Measurements from ENCODE around the gene TOR1B. TPM values are rescaled to one million over a fixed set of nuclear protein-coding genes. Genes with fewer than 3 reads are reported as not detected.
"Not testable (repeated sequence)": the region's sequence is repeated elsewhere in the genome, so short reads cannot be mapped to it uniquely, and the experiment has no call there.

The TOR1B gene
- total RNA-seq, 2 donors from 2014 or later, result 17.2 to 29.7 TPM

DNA sequence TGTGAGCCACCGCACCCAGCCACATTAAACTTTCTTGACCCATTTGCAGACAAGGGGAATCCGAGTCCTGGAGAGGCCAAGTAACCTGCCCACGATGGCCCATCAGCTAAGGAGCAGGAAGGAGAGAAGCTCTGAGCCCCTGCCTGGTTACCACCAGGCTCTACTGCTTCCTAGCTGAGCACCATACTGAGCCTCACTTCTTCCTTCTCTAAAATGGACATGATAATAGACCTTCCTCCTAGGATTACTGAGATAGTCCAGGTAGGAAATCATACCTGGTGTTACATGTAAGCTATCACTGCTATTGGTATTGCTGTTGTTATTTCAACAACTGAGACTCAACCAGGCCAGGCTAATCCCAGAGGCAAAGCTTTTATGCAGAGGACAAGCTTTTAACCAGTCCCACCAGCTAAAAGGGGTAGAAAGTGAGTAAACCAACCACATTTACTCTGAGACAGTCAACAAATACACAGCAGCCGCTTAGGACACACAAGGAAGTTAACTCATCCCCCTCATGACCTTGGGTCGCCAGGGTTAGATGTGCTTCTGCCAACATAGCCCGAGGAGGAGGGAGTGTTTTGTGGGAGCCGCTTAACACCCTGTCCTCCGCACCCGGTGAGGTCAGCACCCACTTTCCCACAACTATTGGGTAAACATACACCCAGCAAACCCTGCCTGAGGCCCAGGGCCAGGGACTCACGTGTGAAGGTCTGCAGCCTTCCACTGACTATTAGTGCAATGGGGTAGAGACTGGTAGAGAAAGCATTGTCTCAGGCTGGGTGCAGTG, 29.5 kb upstream of the TOR1B start:
- H3K27ac Mint-ChIP-seq, result no peak overlapping the region
- no peaks in the 10 kb centered on the region for H3K36me3 Mint-ChIP-seq
- ATAC-seq (no peak), DNase-seq (ENCODE audit: low spot score in 2 of 2) (no peak)
- H3K9me3 Mint-ChIP-seq, result no peaks in the 10 kb centered on the region

DNA sequence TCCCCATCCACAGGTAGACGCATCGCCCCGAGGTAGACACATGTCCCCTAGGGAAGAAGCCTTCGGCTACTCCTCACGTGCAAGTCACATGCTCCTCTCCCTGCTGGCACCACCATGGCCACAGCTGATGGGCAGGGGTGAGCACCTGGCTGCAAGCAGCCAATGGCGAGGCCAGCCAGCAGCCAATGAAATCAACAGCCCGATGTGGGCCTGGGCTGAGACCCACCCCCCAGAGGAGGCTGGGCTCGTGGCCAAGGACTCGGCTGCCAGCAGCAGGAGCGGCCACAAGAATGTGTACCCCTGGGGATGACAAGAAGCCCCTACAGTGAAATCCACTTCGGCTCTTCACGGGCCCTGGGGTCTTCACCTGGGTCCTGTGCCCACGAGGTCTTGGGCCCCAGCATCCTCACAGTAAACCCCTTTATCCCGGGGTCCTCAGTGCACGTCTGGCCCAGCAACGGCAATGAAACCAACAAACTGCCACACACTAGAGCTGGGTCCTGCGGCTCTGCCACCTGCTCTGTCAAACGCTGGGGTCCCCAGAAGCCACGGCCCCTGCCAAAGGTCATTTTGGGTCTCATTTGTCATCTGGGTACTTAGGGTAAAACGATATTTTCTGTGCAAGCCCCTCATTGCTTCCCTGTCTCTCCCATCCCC, 28.1 kb upstream of the TOR1B start:
- no peak overlapping the region for H3K27ac Mint-ChIP-seq
- H3K36me3 Mint-ChIP-seq, result no peaks in the 10 kb centered on the region
- no peak for ATAC-seq
- DNase-seq (ENCODE audit: low spot score in 2 of 2), result no peak
- H3K9me3 Mint-ChIP-seq, result no peaks in the 10 kb centered on the region

DNA sequence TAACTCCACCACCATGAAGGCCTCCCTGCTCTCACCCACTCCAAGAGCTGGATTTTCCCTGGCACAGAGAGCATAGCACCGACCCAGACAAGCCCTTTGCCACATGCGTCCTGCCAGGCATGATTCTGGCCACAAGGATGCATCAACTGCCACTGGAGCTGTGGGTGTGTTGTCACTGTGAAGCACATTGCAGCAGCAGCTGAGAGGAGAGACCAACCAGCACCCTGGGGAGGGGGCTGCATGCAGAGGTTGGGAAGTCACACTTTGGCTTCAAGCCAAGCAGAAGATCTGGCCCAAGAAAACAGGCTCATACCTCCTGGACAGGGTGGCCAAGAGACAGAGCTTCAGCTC, 27.6 kb upstream of the TOR1B start:
- no peaks in the 10 kb centered on the region for H3K36me3 Mint-ChIP-seq
- no peak overlapping the region for H3K27ac Mint-ChIP-seq
- ATAC-seq, result no peak
- H3K9me3 Mint-ChIP-seq, result no peaks in the 10 kb centered on the region
- DNase-seq (ENCODE audit: low spot score in 2 of 2), result no peak

DNA sequence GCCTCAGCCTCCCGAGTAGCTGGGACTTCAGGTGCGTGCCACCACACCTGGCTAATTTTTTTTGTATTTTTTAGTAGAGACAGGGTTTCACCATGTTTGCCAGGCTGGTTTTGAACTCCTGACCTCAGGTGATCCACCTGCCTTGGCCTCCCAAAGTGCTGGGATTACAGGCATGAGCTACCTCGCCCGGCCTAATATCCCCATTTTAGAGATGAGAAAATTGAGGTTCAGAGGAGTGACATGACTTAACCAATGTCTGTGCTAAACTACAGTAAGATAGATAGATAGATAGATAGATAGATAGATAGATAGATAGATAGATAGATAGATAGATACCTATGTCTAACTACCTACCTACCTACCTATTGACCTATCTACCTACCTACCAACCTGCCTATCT, 26.9 kb upstream of the TOR1B start:
- not testable (repeated sequence) for DNase-seq (ENCODE audit: low spot score in 2 of 2); H3K9me3 Mint-ChIP-seq; ATAC-seq; H3K36me3 Mint-ChIP-seq; H3K27ac Mint-ChIP-seq

DNA sequence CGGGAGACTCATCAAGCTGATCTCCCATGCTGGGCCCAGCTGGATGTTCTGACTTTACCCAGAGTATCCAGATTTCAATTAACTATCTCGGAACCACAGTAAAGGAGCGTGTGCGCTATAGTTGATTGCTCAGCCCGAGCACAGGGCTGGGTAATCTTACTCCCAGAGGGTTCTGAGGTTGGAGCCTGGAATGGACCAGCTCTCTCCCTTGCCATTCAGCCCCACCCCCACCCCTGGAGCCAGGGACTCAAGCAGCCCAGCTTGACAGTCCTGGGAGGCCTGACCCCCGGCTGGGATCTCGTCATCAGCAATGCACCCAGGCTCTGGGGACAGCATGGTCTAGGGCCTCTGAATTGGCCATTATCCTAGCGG, 26.4 kb upstream of the TOR1B start:
- Mint-ChIP-seq H3K9me3 (no peaks in the 10 kb centered on the region), H3K27ac (no peak overlapping the region), H3K36me3 (no peaks in the 10 kb centered on the region)
- ATAC-seq (no peak), DNase-seq (ENCODE audit: low spot score in 2 of 2) (no peak)

DNA sequence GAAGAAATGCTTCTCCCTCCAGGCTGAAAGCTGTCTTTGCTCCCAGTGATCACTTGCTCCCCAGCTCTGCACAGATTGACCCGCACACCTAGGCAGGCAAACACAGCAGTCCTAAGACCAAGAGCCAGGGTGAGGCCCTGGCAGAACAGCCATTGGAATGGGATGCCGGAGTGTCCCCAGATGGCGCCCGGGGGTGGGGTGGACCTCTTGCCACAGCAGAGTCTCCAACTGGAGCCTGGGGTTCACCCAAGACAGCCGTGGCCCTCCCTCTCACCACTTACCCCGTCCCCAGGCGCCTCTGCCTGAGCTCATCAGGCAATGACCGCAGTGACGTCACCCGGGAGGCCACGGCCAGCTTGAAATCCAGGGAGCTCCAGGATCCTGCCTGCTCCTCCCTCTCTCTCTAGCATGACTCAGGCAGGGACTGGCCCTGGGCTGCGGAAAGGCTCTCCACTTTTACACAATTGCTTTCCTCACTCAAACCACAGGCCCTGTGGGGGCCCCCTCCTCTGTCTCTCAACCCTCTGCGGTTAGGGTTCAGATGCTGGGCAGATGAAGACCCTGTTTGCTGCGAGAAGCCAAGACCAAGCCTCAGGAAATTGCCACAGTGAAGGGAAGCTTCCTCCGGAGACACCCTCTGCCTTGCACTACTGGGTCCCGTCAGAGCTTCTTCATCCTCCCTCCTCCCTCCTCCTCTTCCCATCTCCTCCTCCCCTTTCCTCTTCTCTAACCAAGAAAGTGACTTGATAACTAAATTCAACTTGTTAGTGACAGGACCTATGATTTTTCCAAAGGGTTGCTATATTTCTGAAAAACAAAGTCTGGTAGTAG, 25.8 kb upstream of the TOR1B start:
- H3K27ac Mint-ChIP-seq, result peak overlapping the region; percentile 46 to 77

DNA sequence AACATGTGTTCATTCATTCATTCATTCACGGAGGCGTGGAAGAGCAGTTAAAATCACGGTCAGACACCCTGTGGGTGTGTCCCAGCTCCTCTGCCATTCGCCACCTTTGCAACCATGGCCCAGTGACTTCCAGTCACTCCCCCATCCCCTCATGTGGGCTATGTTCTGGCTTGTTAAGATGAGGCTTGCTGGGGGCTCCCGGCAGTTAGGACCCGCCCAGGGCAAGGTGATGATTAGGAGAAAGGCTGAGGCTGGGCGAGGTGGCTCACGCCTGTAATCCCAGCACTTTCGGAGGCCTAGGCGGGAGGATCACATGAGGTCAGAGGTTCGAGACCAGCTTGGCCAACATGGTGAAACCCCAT, 25.2 kb upstream of the TOR1B start:
- no peaks in the 10 kb centered on the region for H3K36me3 Mint-ChIP-seq
- DNase-seq (ENCODE audit: low spot score in 2 of 2), result no peak
- H3K9me3 Mint-ChIP-seq, result no peaks in the 10 kb centered on the region
- H3K27ac Mint-ChIP-seq, result peak overlapping the region in 1 of 2 donors; percentile 77
- peak; percentile 12 to 18 for ATAC-seq

More for the DNA sequence above, 25.8 kb upstream of the TOR1B start:
- peak; percentile 83 to 95 for ATAC-seq
- Mint-ChIP-seq H3K36me3 (no peaks in the 10 kb centered on the region), H3K9me3 (no peaks in the 10 kb centered on the region)
- peak; percentile 49 to 89 for DNase-seq (ENCODE audit: low spot score in 2 of 2)

DNA sequence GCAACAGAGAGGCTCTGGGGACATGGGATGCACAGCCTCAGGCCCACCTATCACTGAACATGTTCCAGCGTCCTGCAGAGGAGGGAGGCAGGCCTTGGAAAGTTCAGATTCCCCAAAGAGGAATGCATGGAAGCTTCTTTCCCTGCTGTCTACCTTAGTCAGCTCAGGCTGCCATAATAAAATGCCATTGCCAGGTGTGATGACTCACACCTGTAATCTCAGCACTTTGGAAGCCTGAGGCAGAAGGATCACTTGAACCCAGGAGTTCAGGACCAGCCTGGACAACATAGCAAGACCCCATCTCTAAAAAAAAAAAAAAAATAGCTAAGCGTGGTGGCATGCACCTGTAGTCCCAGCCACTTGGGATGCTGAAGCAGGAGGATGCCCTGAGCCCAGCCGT, 24.5 kb upstream of the TOR1B start:
- H3K9me3 Mint-ChIP-seq, result no peaks in the 10 kb centered on the region
- H3K27ac Mint-ChIP-seq, result no peak overlapping the region

DNA sequence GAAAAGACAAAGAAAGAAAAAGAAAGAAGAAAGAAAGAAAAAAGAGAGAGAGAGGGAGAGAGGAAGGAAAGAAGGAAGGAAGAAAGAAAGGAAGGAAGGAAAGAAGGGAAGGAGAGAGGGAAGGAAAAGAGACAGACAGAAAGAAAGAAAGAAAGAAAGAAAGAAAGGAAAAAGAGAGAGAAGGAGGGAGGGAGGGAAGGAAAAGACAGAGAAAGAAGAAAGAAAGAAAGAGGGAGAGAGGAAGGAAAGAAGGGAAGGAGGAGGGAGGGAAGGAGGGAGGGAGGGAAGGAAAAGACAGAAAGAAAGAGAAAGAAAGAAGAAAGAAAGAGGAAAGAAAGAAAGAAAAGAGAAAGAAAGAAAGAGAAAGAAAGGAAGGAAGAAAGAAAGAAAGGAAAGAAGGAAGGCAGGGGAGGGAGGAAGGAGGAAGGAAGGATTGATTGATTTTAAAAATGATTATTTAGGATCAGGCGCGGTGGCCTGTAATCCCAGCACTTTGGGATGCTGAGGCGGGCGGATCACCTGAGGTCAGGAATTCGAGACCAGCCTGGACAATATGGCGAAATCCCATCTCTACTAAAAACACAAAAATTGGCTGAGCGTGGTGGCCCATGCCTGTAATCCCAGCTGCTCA, 23.3 kb upstream of the TOR1B start:
- H3K27ac Mint-ChIP-seq, result no peak overlapping the region
- no peak for DNase-seq (ENCODE audit: low spot score in 2 of 2)
- no peak for ATAC-seq
- no peaks in the 10 kb centered on the region for H3K9me3 Mint-ChIP-seq
- H3K36me3 Mint-ChIP-seq, result no peaks in the 10 kb centered on the region

More for the DNA sequence above, 24.5 kb upstream of the TOR1B start:
- DNase-seq (ENCODE audit: low spot score in 2 of 2) (no peak), ATAC-seq (no peak)
- H3K36me3 Mint-ChIP-seq, result no peaks in the 10 kb centered on the region

DNA sequence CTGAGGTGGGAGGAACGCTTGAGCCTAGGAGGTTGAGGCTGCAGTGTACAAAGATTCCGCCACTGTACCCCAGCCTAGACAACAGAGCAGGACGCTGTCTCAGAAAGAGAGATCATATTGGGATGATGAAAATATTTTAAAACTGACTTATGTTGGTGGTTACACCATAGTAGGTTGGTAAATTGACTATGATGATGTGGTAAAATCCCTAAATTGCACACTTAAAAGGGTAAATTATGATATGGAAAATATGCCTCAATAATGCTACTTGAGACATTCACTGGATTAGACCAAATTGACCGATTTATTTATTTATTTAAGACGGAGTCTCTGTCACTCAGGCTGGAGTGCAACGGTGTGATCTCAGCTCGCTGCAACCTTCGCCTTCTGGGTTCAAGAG, 21.9 kb upstream of the TOR1B start:
- Mint-ChIP-seq H3K36me3 (no peaks in the 10 kb centered on the region), H3K9me3 (no peaks in the 10 kb centered on the region), H3K27ac (no peak overlapping the region)
- no peak for ATAC-seq
- DNase-seq (ENCODE audit: low spot score in 2 of 2), result no peak

DNA sequence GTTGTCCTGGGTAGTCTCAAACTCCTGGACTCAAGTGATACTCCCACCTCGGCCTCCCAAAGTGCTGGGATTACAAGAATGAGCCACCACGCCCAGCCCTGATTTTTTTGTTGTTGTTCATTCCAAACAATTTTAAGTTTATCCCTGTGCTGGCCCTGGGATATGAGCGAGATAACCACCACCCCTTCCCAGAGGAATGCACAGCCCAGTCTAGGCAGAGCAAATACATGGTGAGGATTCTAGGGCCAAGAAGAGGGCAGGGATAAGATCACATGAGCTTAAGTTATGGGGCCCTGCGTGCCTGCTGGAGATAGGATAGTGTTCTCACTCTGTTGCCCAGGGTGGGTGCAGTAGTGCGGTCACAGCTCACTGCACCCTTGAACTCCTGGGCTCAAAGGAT, 21.0 kb upstream of the TOR1B start:
- ATAC-seq, result no peak
- H3K27ac Mint-ChIP-seq, result no peak overlapping the region
- H3K9me3 Mint-ChIP-seq, result no peaks in the 10 kb centered on the region
- no peaks in the 10 kb centered on the region for H3K36me3 Mint-ChIP-seq
- no peak for DNase-seq (ENCODE audit: low spot score in 2 of 2)

DNA sequence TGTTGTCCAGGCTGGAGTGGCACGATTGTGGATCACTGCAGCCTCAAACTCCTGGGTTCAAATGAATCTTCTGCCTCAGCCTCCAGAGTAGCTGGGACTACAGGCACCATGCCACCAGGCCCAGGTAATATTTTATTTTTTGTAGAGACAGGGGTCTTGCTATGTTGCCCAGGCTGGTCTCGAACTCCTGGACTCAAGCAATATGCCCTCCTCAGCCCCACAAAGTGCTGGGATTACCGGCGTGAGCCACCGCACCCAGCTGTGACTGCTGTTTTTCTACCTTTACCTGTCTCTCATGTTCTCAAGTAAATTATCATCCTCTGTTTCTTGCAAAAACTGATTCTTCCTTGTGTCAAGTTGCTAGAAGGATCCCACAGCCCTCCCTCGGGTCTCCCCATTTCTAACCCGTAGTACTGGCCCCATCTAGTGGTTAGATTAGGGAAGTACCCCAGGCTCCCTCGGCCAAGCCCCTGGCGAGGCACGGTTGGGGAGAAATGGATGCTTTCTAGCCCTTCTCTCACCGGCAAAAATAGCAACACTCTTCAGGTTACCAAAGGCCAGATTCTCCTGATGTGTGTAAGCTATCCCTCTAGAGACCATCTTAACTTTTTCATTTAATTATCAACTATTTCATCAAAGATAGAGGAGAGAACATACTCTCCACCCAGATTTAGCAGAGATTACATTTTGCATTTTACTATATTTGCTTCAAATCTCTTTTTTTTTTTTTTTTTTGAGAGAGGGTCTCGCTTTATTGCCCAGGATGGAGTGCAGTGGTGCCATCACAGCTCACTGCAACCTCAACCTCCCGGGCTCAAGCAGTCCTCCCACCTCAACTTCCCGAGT, 19.2 kb upstream of the TOR1B start:
- ATAC-seq (peak; percentile 95 to 97), DNase-seq (ENCODE audit: low spot score in 2 of 2) (peak in 1 of 2 donors; percentile 82)
- Mint-ChIP-seq H3K36me3 (no peaks in the 10 kb centered on the region), H3K9me3 (no peaks in the 10 kb centered on the region), H3K27ac (peak overlapping the region in 1 of 2 donors; percentile 11)

DNA sequence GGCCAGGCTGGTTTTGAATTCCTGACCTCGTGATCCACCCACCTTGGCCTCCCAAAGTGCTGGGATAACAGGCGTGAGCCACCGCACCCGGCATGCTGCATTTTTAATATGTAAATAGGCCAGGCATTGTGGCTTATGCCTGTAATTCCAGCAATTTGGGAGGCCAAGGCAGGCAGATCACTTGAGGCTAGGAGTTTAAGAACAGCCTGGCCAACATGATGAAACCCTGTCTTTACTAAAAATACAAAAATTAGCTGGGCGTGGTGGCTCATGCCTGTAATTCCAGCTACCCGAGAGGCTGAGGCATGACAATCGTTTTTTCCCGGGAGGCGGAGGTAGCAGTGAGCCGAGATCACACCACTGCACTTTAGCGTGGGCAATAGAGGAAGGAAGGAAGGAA, 18.0 kb upstream of the TOR1B start:
- not testable (repeated sequence) for DNase-seq (ENCODE audit: low spot score in 2 of 2); H3K27ac Mint-ChIP-seq; H3K9me3 Mint-ChIP-seq; H3K36me3 Mint-ChIP-seq; ATAC-seq

DNA sequence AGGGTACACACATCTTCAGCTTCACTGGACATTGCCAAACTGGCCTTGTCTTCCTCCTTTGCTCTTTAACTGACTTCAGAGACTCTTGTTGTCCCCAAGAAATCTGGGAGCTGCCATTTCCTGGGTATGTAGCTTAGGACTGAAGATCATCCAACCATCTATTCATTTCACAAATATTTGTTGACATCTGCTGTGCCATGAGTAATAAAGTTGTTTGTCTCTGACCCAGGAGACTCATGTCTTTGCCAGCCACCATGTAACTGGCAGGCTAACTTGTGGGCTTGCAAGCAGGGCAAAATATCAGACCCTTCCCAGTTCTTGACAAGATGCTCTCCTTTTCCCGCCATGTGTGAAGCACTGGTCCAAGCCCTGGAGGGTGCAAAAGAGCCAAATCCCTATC, 17.1 kb upstream of the TOR1B start:
- ATAC-seq, result no peak
- Mint-ChIP-seq H3K9me3 (no peaks in the 10 kb centered on the region), H3K27ac (no peak overlapping the region), H3K36me3 (no peaks in the 10 kb centered on the region)
- no peak for DNase-seq (ENCODE audit: low spot score in 2 of 2)

DNA sequence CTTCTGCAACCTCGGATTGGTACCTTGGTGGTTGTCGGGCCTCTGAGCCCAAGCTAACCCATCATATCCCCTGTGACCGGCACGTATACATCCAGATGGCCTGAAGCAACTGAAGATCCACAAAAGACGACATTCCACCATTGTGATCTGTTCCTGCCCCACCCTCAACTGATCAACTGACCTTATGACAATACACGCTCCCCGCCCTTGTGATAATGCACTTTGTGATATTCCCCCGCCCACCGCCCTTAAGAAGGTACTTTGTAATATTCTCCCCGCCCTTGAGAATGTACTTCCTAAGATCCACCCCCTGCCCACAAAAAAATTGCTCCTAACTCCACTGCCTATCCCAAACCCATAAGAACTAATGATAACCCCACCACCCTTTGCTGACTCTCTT, 16.5 kb upstream of the TOR1B start:
- DNase-seq (ENCODE audit: low spot score in 2 of 2) (no peak), ATAC-seq (no peak)
- H3K36me3 Mint-ChIP-seq, result no peaks in the 10 kb centered on the region
- no peak overlapping the region for H3K27ac Mint-ChIP-seq
- no peaks in the 10 kb centered on the region for H3K9me3 Mint-ChIP-seq

DNA sequence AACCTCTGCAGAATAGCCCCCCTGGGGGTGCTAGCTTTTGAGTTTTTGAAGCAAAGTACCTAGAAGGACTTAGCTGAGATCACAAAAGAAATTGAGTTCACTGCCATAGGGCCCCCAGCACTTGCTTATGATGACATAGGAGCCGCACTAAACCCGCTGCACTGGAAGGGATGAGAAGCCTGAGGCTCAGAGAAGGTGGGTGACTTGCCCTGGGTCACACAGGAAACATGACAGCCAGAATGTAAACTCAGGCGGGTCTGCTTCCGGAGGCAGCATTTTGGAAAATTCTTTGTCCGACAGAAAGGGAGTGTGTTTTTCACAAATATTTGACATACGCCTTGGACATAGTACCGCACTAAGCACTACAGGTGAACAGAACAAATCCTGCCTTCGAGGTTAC, 8.4 kb upstream of the TOR1B start:
- ATAC-seq, result no peak
- no peaks in the 10 kb centered on the region for H3K9me3 Mint-ChIP-seq
- DNase-seq (ENCODE audit: low spot score in 2 of 2), result no peak
- no peak overlapping the region for H3K27ac Mint-ChIP-seq
- H3K36me3 Mint-ChIP-seq, result no peaks in the 10 kb centered on the region

Data from activated naive CD4-positive, alpha-beta T cell treated with anti-CD3 and anti-CD28 coated beads, Interleukin-2, amount 50 U/mL, for 72 hours (primary cell).